ENCODE results near the gene HTRA2. TPM values are rescaled to one million over a fixed set of nuclear protein-coding genes. Genes with fewer than 3 reads are reported as not detected.

HTRA2 gene
- polyA plus RNA-seq, 1 donor from 2014 or later = 34.4 TPM

DNA sequence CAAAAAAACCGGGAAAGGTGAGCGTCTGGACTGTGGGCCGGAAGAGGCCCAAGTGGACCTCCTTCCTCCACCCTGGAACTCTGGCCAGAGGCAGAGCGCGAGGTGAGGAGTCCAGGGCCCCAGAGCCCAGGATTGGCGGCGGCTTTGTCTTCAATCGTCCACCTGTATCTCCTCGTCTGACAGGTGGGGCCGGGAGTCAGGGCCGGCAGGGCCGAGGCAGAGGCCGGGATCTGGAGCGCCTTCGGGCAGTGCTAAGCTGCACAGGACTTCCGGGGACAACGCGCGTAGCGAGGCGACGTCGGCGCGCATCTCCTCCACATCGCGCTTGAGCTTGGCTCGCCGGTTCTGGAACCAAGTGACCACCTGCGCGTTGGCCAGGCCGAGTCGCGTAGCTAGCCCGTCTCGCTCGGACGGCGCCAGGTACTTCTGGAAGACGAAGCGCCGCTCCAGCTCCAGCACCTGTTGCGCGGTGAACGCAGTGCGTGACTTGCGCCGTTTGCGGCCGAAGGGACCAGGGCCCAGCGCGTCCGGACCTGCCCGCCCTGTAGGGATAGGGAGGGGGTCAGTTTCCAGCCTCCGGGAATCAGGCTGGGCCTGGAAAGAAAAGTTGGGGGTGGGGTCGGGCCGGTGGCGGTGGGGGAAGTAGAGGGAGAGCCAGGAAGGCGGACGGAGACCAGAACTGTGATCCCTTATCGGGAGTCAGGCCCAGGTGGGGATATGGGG, 31.8 kb upstream of the HTRA2 start:
- H3K27ac Mint-ChIP-seq = peak overlapping the region in 2 of 3 donors; percentile 41 to 86
- H3K36me3 Mint-ChIP-seq = no peaks in the 10 kb centered on the region
- peaks cover 12 to 17% (median 15%) of the 10 kb centered on the region in 3 donors for H3K4me1 Mint-ChIP-seq
- H3K27me3 Mint-ChIP-seq = peaks cover 35% of the 10 kb centered on the region
- H3K9me3 Mint-ChIP-seq = no peaks in the 10 kb centered on the region
- peak overlapping the region; percentile 67 to 94 (median 91) for H3K4me3 Mint-ChIP-seq

DNA sequence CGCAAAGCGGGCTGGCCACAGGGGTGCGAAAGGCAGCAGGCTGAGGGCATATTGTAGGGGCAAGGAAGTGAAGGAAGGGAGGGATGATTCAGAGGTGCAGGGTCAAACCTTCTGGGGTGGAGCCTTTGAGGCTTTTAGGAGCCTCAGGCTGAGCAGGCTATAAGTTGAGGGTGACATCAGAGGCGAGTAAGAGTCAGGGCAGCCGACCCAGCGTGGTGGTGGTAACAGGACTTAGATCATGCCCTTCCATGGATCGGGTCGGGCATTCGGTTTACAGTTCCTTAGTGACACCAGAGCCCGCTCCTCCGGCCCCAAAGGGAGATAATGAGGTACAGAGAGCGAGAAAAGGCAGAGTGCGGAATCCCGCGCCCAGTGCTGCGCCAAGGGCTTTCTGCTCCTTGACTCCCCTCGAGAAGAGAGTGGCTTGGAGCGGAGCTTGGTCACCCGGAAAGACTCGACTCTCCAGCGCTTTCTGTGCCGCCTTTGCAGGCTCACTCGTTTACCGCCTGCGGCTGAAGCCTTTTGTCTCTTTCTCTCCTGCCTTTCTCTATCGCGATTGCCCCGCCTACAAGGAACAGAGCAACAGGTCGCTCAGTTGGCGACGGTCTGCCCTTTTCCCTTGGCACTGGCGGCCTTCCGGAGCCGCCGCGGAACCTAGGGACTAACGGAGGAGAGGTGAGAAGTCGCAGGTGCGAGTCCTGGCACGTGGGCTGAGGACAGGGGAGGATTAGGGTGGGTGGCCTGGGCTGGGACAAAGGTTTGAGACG, 31.1 kb upstream of the HTRA2 start:
- Mint-ChIP-seq H3K36me3 (no peaks in the 10 kb centered on the region), H3K27me3 (peaks cover 42% of the 10 kb centered on the region), H3K4me1 (peaks cover 12 to 20% (median 19%) of the 10 kb centered on the region in 3 donors), H3K9me3 (no peaks in the 10 kb centered on the region), H3K27ac (peak overlapping the region; percentile 41 to 86 (median 79)), H3K4me3 (peak overlapping the region; percentile 67 to 94 (median 91))

DNA sequence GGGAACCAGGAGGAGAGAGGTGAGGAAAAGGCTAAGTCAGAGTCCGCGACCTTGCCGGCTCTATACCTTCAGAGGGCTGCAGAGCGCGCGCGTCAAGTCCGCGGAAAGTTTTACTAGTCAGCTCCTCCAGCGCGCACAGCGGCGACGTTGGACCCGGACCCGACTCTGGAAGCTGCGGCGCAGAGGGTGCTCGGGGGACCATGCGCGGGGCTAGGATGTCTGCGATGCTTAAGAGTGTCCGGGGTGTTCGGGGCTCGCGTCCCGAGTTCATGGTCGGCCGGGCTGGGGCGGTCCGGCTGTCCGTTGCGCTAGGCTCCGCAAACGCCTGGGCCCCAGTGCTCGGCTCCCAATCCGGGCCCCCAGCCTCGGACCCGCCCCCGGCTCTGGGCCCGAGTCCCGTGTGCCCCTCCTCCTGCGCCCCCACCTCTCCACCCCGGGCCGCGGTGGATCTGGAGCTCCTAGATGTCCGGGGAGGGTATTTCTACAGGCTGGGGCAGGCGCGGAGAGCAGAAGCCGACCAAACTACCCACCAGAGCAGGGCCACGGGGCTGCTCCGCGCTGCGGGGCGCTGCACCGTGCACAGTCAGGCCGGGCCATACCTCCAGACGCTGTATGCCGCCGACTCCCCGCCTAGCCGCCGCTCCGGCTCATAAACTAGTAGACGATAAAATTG, 30.3 kb upstream of the HTRA2 start, which contains the start of gene LBX2:
Gene LBX2, minus strand, starts transcription at position 337 of the 673 bp plus-strand sequence. Its CDS starts 66 bp downstream, at position 271.
- H3K27ac Mint-ChIP-seq = peak within 1 kb of the TSS; percentile 79 to 90 (median 86)
- peaks cover 48% of the 10 kb centered on the region for H3K27me3 Mint-ChIP-seq
- no peaks in the 10 kb centered on the region for H3K9me3 Mint-ChIP-seq
- H3K36me3 Mint-ChIP-seq = peaks cover 1% of the 10 kb centered on the region
- H3K4me3 Mint-ChIP-seq = peak within 1 kb of the TSS; percentile 86 to 94 (median 91)
- H3K4me1 Mint-ChIP-seq = peaks cover 16 to 24% (median 23%) of the 10 kb centered on the region in 3 donors

DNA sequence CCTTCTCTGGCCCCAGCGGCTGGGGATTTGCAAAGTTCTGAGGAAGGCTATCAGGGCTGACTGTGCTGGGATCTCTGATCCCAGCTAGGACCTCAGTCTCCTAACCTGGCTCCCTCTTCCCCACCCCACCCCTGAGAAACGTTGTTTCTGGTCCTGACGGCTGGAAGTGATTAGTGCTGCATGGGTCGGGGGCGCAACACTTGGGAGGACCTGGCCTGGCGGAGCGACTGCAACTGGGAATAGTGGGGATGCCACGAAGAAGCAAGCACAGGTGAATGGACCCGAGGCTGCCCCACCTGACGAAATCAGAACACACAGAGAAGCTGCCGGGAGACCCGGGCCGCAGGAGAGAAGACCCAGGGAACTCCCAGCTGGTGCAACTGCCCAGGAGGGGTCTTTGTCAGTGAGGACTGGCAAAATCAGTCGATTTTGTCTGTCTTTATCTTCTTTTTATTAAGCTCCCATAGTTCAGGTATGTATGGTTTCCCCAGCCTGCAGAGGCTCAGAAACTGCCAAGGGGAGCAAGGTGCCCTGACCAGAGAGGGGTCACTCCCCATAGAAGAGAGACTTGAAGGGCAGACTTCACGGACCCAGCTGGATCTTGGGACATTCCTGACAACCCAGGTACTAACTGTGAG, 29.7 kb upstream of the HTRA2 start:
- Mint-ChIP-seq H3K4me1 (peaks cover 22 to 24% (median 23%) of the 10 kb centered on the region in 3 donors), H3K4me3 (peak overlapping the region; percentile 25 to 86 (median 46)), H3K27ac (peak overlapping the region in 2 of 3 donors; percentile 53 to 90), H3K27me3 (peaks cover 51% of the 10 kb centered on the region), H3K36me3 (peaks cover 8% of the 10 kb centered on the region), H3K9me3 (no peaks in the 10 kb centered on the region)

DNA sequence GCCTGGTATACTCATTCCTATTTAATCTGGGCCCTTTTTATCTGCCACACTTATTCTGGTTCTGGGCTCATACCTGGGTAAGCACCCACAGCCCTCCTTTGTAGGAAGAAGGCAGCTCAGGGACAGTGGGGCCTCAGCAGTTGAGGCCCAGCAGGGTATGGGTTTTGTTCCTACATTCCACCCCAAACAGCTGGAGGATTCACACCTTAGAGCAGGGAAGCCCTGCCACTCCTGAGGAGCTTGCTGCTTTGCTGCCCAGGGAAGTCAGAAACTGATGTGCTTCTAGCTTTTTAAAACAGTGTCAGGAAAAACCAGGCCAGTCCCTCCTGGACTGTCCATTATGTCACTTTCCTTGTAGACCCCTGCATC, 29.2 kb upstream of the HTRA2 start:
- Mint-ChIP-seq H3K27me3 (peaks cover 51% of the 10 kb centered on the region), H3K4me3 (peak overlapping the region in 2 of 4 donors; percentile 33 to 86), H3K9me3 (no peaks in the 10 kb centered on the region), H3K36me3 (peaks cover 11% of the 10 kb centered on the region), H3K27ac (peak overlapping the region in 1 of 3 donors; percentile 90), H3K4me1 (peaks cover 22 to 24% (median 23%) of the 10 kb centered on the region in 3 donors)

DNA sequence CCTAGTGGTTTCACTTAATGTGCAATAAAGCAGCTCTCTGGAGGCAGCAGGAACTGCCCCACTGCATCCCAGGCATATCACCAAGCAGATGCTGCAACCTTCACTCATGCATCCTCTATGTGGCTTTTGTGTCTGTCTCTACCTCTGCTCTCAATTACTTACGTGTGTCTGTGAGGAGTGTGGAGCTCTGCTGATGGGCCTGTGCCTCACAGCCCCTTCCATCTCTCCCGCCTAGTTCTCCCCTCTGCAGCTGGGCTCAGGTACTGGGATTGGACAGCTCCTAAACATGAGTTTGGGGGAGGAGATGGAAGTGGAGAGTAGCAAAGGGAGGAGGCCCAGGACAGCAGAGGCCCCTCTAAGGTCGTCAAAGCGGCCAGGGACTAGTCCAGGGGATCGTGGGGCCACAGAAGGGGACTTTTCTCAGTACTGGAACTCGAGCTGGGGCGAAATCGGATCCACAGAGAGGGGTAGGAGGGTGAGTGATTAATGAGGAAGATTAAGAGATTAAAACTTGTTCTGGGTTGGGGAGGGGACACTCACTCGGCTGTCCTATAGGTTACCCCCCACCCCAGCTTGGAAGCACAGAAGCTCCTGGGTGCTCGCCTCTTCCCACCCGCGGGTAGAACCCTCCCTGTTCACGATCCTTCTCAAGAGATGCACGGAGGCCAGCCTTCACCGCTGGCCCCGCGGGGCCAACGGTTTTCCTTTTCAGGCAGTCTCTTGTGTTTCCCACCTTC, 28.2 kb upstream of the HTRA2 start:
- Mint-ChIP-seq H3K4me1 (peaks cover 23 to 25% (median 24%) of the 10 kb centered on the region in 3 donors), H3K27me3 (peaks cover 51% of the 10 kb centered on the region), H3K4me3 (peak overlapping the region in 3 of 4 donors; percentile 70 to 88 (median 86)), H3K9me3 (no peaks in the 10 kb centered on the region), H3K36me3 (peaks cover 12% of the 10 kb centered on the region), H3K27ac (peak overlapping the region in 2 of 3 donors; percentile 72 to 90)

DNA sequence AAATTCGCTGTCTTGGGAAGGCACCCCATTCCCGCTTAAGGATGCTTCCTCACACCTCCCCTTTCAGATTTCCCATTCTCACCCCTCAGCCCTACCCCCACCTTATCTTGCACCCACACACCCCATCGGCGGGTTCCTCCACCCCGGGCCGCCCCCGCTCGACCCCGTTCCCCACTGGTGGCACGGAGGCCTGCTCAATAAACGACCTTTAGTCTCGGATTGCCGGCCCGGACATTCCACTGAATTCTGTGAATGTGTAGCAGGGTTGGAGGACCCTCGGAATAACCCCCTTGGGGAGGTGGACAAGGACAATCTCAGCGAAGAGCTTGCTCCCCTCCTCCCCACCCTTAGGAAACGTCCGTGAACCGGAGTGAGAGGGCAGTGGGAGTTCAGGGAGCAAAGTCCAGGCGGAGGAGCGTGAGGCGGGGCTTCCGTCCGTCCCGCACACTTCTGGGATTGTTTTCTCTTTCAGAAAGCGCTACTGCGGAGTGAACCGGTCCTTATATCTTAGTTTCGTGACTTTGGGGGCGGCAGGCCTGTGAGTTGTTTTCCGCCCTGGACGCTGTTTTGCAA, 27.5 kb upstream of the HTRA2 start:
- Mint-ChIP-seq H3K4me1 (peaks cover 30 to 31% (median 30%) of the 10 kb centered on the region in 3 donors), H3K27ac (peak overlapping the region in 2 of 3 donors; percentile 90 to 95), H3K4me3 (peak overlapping the region; percentile 72 to 88 (median 84)), H3K36me3 (peaks cover 13% of the 10 kb centered on the region), H3K27me3 (peaks cover 52% of the 10 kb centered on the region), H3K9me3 (peaks cover 0 to under 1% (median 0%) of the 10 kb centered on the region in 3 donors)

DNA sequence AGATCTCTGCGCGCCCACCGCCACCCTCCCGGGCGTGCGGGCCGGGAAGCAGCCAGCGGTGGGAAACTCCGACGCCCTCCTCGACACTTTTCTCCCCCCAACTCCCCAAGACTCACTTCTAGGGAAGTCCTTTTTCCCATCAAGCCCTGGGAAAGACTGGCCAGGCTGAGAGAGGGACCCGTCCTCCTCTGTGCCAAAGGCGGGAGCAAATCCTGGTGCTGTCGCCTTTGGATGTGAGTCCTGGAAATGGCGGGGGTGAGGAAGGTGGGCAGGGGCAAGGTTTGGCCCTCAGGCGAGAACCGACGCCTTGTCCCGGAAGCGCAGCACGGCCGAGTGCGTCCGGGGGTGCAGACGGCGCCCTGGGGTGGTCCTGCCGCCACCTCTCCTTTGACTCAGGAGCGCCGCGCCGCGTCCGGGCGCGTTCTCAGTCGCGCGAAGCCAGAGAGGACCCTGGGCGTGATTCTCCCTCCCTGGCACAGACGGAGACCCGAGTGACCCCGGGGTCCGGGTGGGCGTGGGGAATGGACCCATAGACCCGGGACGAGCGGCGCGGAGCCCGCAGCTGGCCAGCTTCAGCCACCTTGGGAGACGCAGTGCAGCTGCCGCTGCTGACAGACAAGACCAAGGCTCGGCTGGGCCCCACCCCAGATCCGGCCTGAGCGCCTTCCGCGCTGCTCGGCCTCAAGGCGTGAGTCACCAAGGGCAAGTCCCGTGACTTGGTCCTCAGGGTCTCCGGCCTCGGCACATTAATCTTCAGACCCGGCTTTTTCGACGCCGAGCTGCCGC, 26.8 kb upstream of the HTRA2 start:
- peak overlapping the region; percentile 72 to 88 (median 84) for H3K4me3 Mint-ChIP-seq
- H3K27ac Mint-ChIP-seq = peak overlapping the region; percentile 39 to 95 (median 90)
- H3K9me3 Mint-ChIP-seq = peaks cover 0 to 3% (median 0%) of the 10 kb centered on the region in 3 donors
- H3K36me3 Mint-ChIP-seq = peaks cover 14% of the 10 kb centered on the region
- peaks cover 29 to 35% (median 32%) of the 10 kb centered on the region in 3 donors for H3K4me1 Mint-ChIP-seq
- H3K27me3 Mint-ChIP-seq = peaks cover 52% of the 10 kb centered on the region

DNA sequence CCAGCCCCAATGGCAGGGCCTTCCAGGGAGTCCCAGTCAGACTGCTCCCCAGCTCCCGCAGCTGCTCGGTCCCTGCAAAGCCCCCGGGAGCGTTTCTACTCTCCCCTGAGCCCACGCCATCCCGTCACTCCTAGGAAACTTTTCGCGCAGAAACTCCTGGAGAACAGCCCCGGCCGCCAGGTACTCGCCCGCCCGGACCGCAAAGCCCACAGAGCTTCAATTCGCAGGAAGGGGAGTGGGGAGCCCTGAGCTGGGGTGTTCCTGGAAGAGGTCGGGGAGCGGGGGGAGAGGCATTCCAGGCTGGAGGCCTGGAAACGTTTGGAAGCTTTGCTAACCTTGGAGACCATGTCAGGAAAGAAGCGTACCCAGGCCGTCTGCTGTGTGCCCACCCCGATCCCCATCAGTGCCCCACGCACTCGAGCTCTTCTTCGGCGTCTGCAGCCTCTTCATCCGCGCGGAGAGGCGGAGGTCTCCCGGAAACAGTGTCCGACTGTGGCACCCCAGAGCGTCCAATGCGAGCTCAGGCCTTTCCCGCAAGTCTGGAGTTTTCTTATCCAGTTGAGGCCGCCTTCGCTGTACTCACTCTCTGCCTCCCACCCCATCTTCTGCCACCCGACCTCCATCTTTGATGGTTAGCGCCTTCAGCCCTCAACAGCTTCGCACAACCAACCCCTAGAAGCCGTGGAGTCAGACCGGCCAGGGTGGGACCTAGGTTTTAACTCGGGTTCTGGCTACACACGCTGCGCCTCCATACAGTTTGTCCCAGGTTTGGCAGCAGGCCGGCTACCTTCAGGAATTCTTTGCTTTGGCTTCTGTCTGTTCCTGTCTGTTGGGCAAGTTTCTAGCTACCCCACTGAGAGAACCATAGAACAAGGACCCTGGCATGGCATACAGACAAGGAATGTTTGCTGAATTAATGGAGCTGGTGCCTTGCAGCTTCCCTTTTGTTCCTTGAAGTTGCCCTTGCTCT, 25.9 kb upstream of the HTRA2 start:
- peaks cover 0 to 3% (median 0%) of the 10 kb centered on the region in 3 donors for H3K9me3 Mint-ChIP-seq

DNA sequence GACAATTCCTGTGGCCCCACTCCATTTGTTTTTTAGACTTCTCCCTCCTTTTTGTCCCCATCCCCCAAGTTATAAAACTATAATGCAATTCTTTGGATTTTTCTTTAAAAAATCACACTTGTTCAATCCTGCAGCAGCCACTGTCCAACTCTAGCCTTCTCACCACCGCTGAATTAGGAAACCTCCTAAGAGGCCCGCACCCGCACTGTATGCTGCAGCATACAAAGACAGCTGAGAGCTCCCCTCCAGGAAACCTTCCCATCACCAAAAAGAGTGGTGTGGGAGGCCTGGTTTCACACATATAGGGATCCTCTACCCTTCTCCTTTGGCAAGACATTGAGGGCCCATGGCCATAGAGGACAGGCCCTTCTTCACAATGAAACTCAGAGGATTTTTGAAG, 25.1 kb upstream of the HTRA2 start:
- Mint-ChIP-seq H3K4me1 (peaks cover 27 to 32% (median 27%) of the 10 kb centered on the region in 3 donors), H3K27ac (peak overlapping the region in 2 of 3 donors; percentile 12 to 56), H3K9me3 (peaks cover 0 to 3% (median 0%) of the 10 kb centered on the region in 3 donors), H3K36me3 (peaks cover 14% of the 10 kb centered on the region), H3K4me3 (peak overlapping the region; percentile 44 to 86 (median 83)), H3K27me3 (peaks cover 38% of the 10 kb centered on the region)

More for the DNA sequence above, 25.9 kb upstream of the HTRA2 start:
- peaks cover 44% of the 10 kb centered on the region for H3K27me3 Mint-ChIP-seq
- H3K27ac Mint-ChIP-seq = peak overlapping the region in 2 of 3 donors; percentile 39 to 90
- H3K4me1 Mint-ChIP-seq = peaks cover 31 to 35% (median 32%) of the 10 kb centered on the region in 3 donors
- peaks cover 14% of the 10 kb centered on the region for H3K36me3 Mint-ChIP-seq
- peak overlapping the region; percentile 72 to 88 (median 84) for H3K4me3 Mint-ChIP-seq

DNA sequence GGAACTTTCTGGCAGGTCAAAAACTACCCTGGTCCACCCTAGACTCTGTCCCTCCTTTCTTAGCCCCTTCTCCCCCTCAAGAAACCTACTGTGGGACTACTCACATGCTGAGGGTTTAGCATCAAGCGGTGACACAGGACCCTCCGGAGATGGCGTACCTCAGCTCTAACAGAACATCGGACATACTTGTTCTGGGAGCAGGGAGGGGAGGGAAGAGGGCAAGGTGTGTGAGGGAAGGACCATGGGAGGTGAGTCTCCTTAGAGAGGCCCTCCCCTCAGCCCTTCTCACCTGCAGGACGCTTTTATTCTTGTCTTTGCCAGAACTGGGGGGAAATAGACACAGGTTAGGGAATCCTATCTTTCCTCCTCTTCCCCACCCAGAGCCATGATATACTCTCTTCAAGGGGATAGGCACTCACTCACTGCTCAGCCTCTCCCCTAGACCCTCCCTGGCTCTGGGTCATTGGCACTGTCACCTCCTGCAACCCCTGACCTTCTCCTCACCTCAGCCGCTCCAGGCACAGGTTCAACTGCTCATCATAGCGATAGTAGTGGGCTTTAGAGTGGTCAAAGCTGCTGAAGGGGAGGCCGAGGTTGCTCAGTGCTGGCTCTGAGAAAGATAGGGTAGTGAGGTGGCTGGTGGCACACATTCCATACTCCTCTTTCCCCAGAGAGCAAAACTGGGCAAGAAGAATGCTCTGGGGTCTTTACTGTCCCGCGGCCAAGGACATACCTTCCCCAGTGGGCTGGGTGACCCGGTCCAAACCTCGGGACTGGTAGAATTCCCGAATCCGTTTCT, 24.1 kb upstream of the HTRA2 start:
- peak overlapping the region; percentile 44 to 100 (median 92) for H3K4me3 Mint-ChIP-seq

More for the DNA sequence above, 24.1 kb upstream of the HTRA2 start:
- peaks cover 14% of the 10 kb centered on the region for H3K36me3 Mint-ChIP-seq
- peaks cover 0 to 3% (median 0%) of the 10 kb centered on the region in 3 donors for H3K9me3 Mint-ChIP-seq
- H3K4me1 Mint-ChIP-seq = peaks cover 25 to 32% (median 29%) of the 10 kb centered on the region in 3 donors
- H3K27me3 Mint-ChIP-seq = peaks cover 33% of the 10 kb centered on the region
- peak overlapping the region in 2 of 3 donors; percentile 56 to 100 for H3K27ac Mint-ChIP-seq
